K562 (cell line): ENCODE measurements around the gene FAM83E. TPM values are rescaled to one million over a fixed set of nuclear protein-coding genes. Genes with fewer than 3 reads are reported as not detected.
A peak's percentile ranks its signal among the peaks of the same experiment; 100 is the strongest.

Experiments
- ATF1 ChIP-seq, 2 experiments: fragments of 450-650 bp in 1 of 2; IDR thresholded peaks; 2 replicates each; pipeline ENCODE4 v1.6.1; 2016; ENCODE audit warnings: missing compliant biosample characterization in 1 of 2, missing genetic modification characterization in 1 of 2
- DPF2 ChIP-seq: fragments of 450-650 bp; IDR thresholded peaks from 2 replicates; pipeline ENCODE4 v1.6.1; 2016
- ESRRA ChIP-seq: fragments of 450-650 bp; IDR thresholded peaks from 2 replicates; pipeline ENCODE4 v1.6.1; 2014; ENCODE audit warnings: low read depth, mild to moderate bottlenecking, moderate library complexity, borderline replicate concordance
- ESRRB ChIP-seq: fragments of 250-450 bp; sonication (Bioruptor Pico); IDR thresholded peaks from 2 replicates; pipeline ENCODE4 v1.5.0; 2020; ENCODE audit warnings: mild to moderate bottlenecking, moderate library complexity, borderline replicate concordance
- EZH2 ChIP-seq: IDR thresholded peaks from 2 replicates; pipeline ENCODE4 v1.6.1; 2012; ENCODE audit warnings: low read depth, mild to moderate bottlenecking, inconsistent platforms, low read length, borderline replicate concordance
- FOSL1 ChIP-seq: fragments of 200-800 bp; sonication (Bioruptor generic); conservative IDR thresholded peaks from 2 replicates; pipeline ENCODE4 v1.6.1; 2016; ENCODE audit warnings: missing genetic modification characterization, missing compliant biosample characterization
- GABPB1 ChIP-seq: sonication (generic); formaldehyde crosslinking; IDR thresholded peaks from 2 replicates; pipeline ENCODE4 v1.8.0; 2022; ENCODE audit warnings: mild to moderate bottlenecking, missing genetic modification reagents
- IFI16 ChIP-seq: fragments of 250-450 bp; sonication (Bioruptor Pico); IDR thresholded peaks from 2 replicates; pipeline ENCODE4 v2.1.2; 2022; ENCODE audit warnings: mild to moderate bottlenecking, inconsistent platforms
- NCOR1 ChIP-seq: fragments of 450-650 bp; IDR thresholded peaks from 2 replicates; pipeline ENCODE4 v1.6.1; 2016; ENCODE audit warnings: mild to moderate bottlenecking, moderate library complexity
- NFYB ChIP-seq: IDR thresholded peaks from 2 replicates; pipeline ENCODE4 v1.6.1; 2011; ENCODE audit warnings: mild to moderate bottlenecking, moderate library complexity; ENCODE audit not compliant: insufficient read length; ENCODE audit errors: extremely low read depth
- NR2C2 ChIP-seq, 2 experiments: fragments of 200-800 bp in 1 of 2; sonication (Bioruptor generic) in 1 of 2; sonication (generic) in 1 of 2; formaldehyde crosslinking in 1 of 2; IDR thresholded peaks; 2 replicates each; pipeline versions ENCODE4 v1.6.1 to v1.8.0; 2016 to 2022; ENCODE audit warnings: mild to moderate bottlenecking in 1 of 2, missing compliant biosample characterization in 1 of 2, missing genetic modification characterization in 1 of 2, missing genetic modification reagents in 1 of 2
- SMARCA4 ChIP-seq: fragments of 450-650 bp; IDR thresholded peaks from 2 replicates; pipeline ENCODE4 v1.6.1; 2016
- SP2 ChIP-seq: IDR thresholded peaks from 2 replicates; pipeline ENCODE4 v1.6.1; 2011; ENCODE audit warnings: mild to moderate bottlenecking, low read depth, low read length, moderate library complexity; ENCODE audit not compliant: poor library complexity, severe bottlenecking; ENCODE audit errors: extremely low read depth
- STAT5A ChIP-seq: IDR thresholded peaks from 2 replicates; pipeline ENCODE4 v1.6.1; 2012; ENCODE audit warnings: low read length, inconsistent platforms, borderline replicate concordance
- TAF7 ChIP-seq: fragments of 450-650 bp; IDR thresholded peaks from 2 replicates; pipeline ENCODE4 v1.6.1; 2016; ENCODE audit warnings: missing genetic modification characterization, missing compliant biosample characterization
- ZFP36 ChIP-seq: fragments of 150-350 bp; IDR thresholded peaks from 2 replicates; pipeline ENCODE4 v1.6.1; 2018; ENCODE audit warnings: low read length, low read depth; ENCODE audit not compliant: partially characterized antibody
- ZNF23 ChIP-seq: fragments of 250-450 bp; sonication (Bioruptor Pico); IDR thresholded peaks from 2 replicates; pipeline ENCODE4 v1.4.0; 2020; ENCODE audit warnings: mild to moderate bottlenecking
- ZNF445 ChIP-seq: fragments of 250-450 bp; sonication (Bioruptor Pico); IDR thresholded peaks from 2 replicates; pipeline ENCODE4 v1.4.0; 2020; ENCODE audit warnings: low read depth, mild to moderate bottlenecking, moderate library complexity
- ZNF57 ChIP-seq: fragments of 450-650 bp; formaldehyde crosslinking; IDR thresholded peaks from 2 replicates; pipeline ENCODE4 v1.4.0; 2020; ENCODE audit warnings: mild to moderate bottlenecking, moderate library complexity
- ZNF77 ChIP-seq: fragments of 250-450 bp; sonication (Bioruptor Pico); IDR thresholded peaks from 2 replicates; pipeline ENCODE4 v1.5.0; 2020
- ZNF79 ChIP-seq: fragments of 250-450 bp; sonication (Bioruptor Pico); IDR thresholded peaks from 2 replicates; pipeline ENCODE4 v1.4.0; 2020; ENCODE audit warnings: low read depth, mild to moderate bottlenecking, moderate library complexity
- polyA plus RNA-seq, 8 experiments: library from polyadenylated mRNA; depleted of rRNA in 4 of 8; stranded (reverse) in 5 of 8; unstranded in 3 of 8; fragments of >200 nt; fragmentation: Nextera tagmentation in 2 of 8; fragmentation: Illumina TruSeq in 1 of 8; extraction: Ambion mirVana in 2 of 8; extraction: Trizol in 1 of 8; gene quantifications; 2 replicates each; pipeline versions ENCODE4 v1.2.1 to v1.2.3, GENCODE V29; 2011 to 2014; ENCODE audit warnings: inconsistent platforms in 1 of 8, missing spikeins in 1 of 8
- total RNA-seq, 7 experiments: library from RNA; depleted of rRNA in 6 of 7; stranded (reverse); fragments of >200 nt in 6 of 7; fragmentation: Illumina TruSeq in 2 of 7; extraction: Trizol in 2 of 7; gene quantifications; 2 replicates each; pipeline versions ENCODE4 v1.2.1 to v1.2.3, GENCODE V29; 2011 to 2021; ENCODE audit warnings: low replicate concordance in 1 of 7
- TF ChIP-seq, protein P1 (sequence below): sonication (generic); formaldehyde crosslinking; IDR thresholded peaks from 2 replicates; pipeline ENCODE4 v1.8.0; 2022; ENCODE audit warnings: missing genetic modification reagents, mild to moderate bottlenecking, borderline replicate concordance
- TF ChIP-seq, protein P2 (sequence below): sonication (generic); formaldehyde crosslinking; IDR thresholded peaks from 2 replicates; pipeline ENCODE4 v1.8.0; 2022; ENCODE audit warnings: mild to moderate bottlenecking, missing genetic modification reagents
- TF ChIP-seq, protein P3 (sequence below): sonication (generic); formaldehyde crosslinking; IDR thresholded peaks from 2 replicates; pipeline ENCODE4 v1.8.0; 2022; ENCODE audit warnings: missing genetic modification reagents, mild to moderate bottlenecking, borderline replicate concordance

Gene FAM83E
- total and polyA plus RNA-seq, 9 of the 15 experiments (the other 6 are each of a cell fraction or from before 2014, with no cell fraction given), result 0.15 to 0.87 (median 0.29) TPM; not detected in 4

DNA sequence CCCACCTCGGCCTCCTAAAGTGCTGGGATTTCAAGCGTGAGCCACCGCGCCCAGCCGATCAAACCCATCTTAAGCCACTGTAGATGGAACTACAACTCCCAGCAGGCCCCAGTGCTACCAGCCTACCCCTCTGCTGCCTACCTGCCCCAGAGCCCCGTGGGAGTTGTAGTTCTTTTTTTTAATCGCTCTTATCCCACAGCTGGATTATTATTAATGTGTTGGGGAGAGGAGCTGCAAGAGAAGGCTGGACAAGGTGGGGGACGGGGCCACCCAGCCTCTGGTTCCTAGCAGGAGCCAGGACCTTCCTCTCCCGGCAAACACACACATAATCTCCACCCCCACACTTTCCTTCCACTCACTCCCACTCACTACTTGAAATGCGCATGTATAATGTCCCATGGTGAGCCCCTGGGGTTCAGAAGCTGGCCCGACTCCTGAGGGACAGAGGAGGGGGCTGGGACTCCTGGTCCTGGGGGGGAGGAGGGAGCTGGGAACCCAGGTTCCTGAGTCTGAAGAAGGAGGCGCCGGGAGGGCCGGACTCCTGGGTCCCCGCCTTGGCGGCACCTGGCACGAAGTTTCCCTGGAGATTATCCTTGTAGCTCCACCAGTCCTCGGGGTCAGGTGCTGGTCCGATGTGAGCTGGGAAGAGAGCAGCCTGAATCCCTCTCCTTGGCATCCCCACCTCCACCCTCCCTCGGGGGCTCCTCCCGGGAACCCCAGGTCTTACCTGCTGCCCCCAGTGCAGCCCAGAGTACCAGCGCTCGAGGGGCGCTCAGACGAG is 30.2 kb upstream of the FAM83E start (continued):
- 0 out of 2 replicates have a peak, but pooled peaks have one; percentile 14 for TF ChIP-seq FOSL1 (tag)
- no peak for TF ChIP-seq NFYB
- TF ChIP-seq ZNF23 (CRISPR knock-in tag), result no peak
- no peak for TF ChIP-seq NR2C2 (CRISPR knock-in tag; IDR thresholded peaks at IDR 0.05)
- peak; percentile 53 for TF ChIP-seq NR2C2 (tag; IDR thresholded peaks at IDR 0.05)
- TF ChIP-seq ESRRA, result no peak
- no peak for TF ChIP-seq SMARCA4
- TF ChIP-seq, protein P1, sequence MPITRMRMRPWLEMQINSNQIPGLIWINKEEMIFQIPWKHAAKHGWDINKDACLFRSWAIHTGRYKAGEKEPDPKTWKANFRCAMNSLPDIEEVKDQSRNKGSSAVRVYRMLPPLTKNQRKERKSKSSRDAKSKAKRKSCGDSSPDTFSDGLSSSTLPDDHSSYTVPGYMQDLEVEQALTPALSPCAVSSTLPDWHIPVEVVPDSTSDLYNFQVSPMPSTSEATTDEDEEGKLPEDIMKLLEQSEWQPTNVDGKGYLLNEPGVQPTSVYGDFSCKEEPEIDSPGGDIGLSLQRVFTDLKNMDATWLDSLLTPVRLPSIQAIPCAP (CRISPR knock-in tag), result no peak
- TF ChIP-seq ATF1 (CRISPR knock-in tag; IDR thresholded peaks at IDR 0.05), result no peak
- TF ChIP-seq ATF1 (tag; IDR thresholded peaks at IDR 0.05), result peak; percentile 41; the same call in 1 of the 2 replicates
- TF ChIP-seq ZNF79 (CRISPR knock-in tag), result no peak
- TF ChIP-seq GABPB1 (CRISPR knock-in tag), result peak; percentile 59; the same call in 1 of the 2 replicates
- TF ChIP-seq SP2, result no peak
- no peak for TF ChIP-seq NCOR1
- TF ChIP-seq ZNF57 (CRISPR knock-in tag), result no peak
- TF ChIP-seq TAF7 (tag), result no peak
- no peak for TF ChIP-seq IFI16 (CRISPR knock-in tag)
- no peak for TF ChIP-seq ZNF445 (CRISPR knock-in tag)
- 0 out of 2 replicates have a peak, but pooled peaks have one; percentile 13 for TF ChIP-seq DPF2
- TF ChIP-seq EZH2, result no peak
- TF ChIP-seq, protein P2, sequence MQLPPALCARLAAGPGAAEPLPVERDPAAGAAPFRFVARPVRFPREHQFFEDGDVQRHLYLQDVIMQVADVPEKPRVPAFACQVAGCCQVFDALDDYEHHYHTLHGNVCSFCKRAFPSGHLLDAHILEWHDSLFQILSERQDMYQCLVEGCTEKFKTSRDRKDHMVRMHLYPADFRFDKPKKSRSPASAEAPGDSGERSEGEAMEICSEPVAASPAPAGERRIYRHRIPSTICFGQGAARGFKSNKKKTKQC (CRISPR knock-in tag), result no peak
- TF ChIP-seq STAT5A, result no peak
- TF ChIP-seq ZNF77 (CRISPR knock-in tag), result no peak
- TF ChIP-seq, protein P3, sequence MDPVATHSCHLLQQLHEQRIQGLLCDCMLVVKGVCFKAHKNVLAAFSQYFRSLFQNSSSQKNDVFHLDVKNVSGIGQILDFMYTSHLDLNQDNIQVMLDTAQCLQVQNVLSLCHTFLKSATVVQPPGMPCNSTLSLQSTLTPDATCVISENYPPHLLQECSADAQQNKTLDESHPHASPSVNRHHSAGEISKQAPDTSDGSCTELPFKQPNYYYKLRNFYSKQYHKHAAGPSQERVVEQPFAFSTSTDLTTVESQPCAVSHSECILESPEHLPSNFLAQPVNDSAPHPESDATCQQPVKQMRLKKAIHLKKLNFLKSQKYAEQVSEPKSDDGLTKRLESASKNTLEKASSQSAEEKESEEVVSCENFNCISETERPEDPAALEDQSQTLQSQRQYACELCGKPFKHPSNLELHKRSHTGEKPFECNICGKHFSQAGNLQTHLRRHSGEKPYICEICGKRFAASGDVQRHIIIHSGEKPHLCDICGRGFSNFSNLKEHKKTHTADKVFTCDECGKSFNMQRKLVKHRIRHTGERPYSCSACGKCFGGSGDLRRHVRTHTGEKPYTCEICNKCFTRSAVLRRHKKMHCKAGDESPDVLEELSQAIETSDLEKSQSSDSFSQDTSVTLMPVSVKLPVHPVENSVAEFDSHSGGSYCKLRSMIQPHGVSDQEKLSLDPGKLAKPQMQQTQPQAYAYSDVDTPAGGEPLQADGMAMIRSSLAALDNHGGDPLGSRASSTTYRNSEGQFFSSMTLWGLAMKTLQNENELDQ (CRISPR knock-in tag), result no peak
- TF ChIP-seq ESRRB (CRISPR knock-in tag), result no peak
- no peak for TF ChIP-seq ZFP36
